Measurements from ENCODE around the gene TECPR2.
"Not testable (repeated sequence)": the region's sequence is repeated elsewhere in the genome, so short reads cannot be mapped to it uniquely, and the experiment has no call there.

TECPR2 gene, protein sequence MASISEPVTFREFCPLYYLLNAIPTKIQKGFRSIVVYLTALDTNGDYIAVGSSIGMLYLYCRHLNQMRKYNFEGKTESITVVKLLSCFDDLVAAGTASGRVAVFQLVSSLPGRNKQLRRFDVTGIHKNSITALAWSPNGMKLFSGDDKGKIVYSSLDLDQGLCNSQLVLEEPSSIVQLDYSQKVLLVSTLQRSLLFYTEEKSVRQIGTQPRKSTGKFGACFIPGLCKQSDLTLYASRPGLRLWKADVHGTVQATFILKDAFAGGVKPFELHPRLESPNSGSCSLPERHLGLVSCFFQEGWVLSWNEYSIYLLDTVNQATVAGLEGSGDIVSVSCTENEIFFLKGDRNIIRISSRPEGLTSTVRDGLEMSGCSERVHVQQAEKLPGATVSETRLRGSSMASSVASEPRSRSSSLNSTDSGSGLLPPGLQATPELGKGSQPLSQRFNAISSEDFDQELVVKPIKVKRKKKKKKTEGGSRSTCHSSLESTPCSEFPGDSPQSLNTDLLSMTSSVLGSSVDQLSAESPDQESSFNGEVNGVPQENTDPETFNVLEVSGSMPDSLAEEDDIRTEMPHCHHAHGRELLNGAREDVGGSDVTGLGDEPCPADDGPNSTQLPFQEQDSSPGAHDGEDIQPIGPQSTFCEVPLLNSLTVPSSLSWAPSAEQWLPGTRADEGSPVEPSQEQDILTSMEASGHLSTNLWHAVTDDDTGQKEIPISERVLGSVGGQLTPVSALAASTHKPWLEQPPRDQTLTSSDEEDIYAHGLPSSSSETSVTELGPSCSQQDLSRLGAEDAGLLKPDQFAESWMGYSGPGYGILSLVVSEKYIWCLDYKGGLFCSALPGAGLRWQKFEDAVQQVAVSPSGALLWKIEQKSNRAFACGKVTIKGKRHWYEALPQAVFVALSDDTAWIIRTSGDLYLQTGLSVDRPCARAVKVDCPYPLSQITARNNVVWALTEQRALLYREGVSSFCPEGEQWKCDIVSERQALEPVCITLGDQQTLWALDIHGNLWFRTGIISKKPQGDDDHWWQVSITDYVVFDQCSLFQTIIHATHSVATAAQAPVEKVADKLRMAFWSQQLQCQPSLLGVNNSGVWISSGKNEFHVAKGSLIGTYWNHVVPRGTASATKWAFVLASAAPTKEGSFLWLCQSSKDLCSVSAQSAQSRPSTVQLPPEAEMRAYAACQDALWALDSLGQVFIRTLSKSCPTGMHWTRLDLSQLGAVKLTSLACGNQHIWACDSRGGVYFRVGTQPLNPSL (N-terminal part only)

DNA sequence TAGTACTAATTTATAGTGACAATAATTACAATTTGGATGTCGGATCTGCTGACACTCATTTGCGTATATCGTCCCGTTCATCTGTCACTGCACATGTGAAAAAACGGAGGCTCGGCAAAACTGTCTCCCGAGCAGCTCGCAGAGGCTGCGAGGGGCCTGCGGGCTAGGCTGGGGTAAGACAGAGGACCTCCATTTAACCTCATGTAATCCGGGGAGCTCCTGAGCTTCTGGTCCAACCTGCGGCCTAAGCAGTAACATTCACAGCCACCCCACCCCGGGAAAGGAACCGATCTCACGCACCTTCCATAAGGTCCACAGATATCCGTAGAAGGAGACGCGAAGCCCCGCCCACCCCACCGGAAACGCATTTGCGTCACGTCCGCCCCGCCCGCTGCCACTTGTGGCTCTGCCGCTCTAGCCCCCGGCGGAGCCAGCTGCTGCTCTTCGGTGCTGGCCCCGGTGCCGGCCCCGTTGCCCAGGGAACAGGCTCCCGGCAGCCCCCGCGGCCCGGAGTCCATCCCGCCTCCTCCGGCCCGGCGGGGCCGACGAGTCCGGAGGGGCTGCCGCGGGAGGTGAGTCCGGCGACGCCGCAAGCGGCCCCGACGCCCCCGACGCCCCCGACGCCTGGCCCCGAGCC is at the start of gene TECPR2, which contains the start of gene CINP:
Gene TECPR2 (plus strand): TSS at position 397 of the 637 bp plus-strand sequence. CDS start 13,781 bp downstream, outside the sequence.
Gene CINP (minus strand): TSS at position 346 of the 637 bp plus-strand sequence. CDS start 39 bp downstream, at position 307.
- peak; percentile 96 for DNase-seq

DNA sequence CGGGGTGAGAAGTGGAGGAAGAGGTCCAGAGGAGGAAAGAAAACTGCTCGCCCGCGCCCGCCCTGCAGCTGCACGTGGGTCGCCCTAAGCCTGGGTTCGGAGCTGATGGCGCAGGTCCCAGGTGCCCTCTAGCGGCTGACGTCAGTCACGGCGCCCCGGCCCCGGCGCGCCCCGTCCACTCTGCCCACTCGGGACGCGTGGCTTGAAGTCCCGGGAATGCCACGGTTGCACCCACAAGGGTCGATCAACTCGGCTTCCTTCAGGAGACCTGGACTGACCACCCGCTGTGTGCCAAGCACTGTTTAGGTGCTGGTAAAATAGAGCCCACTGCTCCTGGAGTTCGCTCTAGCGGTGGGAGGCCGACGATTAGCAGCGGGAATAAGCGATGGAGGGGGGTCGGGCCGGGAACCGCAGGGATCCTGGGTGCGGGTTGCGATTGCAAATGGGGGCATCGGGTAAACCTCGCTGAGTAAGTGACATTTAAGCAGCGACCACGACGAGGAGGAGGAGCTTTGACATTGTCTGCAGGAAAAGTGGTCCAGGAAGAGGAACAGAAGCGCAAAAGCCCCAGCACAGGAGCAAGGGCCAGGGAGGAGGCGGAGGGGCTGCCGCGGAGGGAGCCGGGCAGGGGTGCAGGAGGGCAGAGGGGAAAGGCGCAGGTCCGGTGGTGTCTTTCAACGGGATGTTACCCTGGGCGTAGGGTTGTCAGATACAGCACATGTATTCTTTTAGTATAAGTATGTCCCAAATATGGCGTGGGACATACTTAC is 48.3 kb upstream of the TECPR2 start:
- peak; percentile 77 for DNase-seq

DNA sequence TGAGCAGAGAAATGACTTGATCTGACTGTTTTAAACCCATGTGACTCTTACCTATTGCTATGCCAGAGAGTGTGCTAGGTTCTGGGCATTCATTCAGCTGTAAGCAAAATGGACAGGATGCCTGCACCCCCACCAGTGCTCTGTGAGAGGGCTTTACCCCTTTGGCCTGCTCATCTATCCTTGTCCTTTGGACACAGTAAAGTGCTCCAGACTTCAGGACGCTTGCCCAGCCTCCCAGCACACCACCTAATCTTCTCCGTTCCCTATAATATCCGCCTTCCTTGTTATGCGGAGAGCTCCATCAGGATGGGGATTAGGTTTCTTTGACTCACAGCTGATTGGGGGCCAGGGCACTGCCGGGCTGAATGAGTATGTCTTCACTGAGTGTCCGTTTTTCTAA is 47.6 kb upstream of the TECPR2 start:
- no peak for DNase-seq

DNA sequence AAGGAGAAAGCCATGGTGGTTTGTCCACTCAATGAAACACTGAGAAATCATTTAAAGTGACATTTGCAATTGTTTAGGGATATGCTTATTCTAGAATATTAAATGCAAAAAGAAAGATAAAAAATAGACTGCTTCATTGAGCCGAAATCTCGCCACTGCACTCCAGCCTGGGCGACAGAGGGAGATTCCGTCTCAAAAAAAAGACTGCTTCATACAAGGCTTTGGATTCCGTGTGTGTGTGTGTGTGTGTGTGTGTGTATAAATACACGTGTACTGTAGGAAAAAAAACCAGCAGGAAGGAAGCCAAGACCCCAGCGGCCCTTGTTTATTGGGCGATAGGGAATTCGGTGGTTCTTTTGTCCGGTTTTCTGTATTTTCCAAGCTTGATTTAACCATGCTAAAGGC is 46.4 kb upstream of the TECPR2 start:
- DNase-seq = no peak

DNA sequence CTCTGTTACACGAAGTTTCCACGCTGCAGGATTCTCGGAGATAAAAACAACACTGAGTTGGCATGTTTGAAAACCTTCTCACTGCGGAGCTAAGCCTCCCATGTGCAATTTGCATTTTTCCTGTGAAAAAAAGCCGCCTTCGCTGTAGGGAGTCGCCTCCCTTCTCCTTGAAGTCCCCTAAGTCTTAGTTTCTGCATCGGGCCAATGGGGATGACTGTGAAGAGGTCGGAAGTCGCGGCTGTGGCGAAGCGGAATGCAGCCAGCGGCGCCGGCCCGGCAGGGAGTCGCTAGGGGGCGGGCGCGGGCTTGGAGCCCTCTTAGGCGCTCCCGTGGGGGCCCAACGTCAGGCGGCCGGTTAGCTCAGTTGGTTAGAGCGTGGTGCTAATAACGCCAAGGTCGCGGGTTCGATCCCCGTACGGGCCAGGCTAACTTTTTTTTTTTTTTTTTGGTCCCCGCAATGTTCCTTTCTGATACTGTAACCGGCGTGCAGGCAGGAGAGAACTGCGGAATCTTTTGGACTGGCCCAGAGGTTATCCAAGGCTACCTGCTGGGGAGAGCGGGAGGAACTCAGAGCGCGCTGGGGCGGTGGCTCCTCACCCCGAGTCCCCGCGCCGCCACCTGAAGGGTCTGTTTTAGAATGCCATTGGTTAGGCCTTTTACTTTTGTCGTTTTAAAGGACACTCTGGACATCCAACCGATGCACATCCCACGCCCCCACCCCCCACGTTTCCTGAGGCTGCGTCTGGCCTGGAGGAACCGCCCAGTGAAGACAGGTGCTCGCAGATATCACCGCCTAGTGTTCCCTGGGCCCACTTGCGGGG is 45.8 kb upstream of the TECPR2 start:
- peak; percentile 96 for DNase-seq

DNA sequence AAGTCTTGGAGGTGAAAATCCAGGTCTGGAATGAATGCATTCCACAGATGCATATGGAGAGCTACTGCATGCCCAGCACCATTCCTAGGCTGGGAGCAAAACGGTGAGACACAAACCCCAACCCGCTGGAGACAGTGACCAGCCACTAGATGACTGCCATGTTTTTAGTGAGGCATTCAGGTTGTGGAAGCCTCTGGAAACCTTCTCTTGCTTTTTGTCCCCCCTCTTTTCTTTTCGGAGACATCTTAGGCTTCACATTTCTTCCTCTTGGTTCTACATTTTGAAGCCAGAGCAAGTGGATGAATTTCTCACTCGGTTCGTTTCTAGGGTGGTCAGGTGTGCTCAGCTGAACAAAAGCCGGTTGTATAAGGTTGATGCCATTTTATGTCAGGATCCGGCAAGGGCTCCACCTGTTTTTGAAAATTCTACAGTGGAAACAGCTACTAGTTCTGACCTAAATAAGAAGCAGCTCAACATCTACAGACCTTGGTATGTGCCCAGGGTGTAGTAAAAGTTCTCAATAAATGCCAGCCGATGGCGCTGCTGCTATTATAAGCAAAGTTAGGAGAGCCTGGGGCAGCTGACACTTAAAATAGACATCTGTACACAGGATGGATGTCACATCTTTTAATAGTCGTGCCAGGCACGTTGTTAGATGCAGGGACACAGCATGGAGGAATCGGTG is 45.0 kb upstream of the TECPR2 start:
- DNase-seq = no peak

DNA sequence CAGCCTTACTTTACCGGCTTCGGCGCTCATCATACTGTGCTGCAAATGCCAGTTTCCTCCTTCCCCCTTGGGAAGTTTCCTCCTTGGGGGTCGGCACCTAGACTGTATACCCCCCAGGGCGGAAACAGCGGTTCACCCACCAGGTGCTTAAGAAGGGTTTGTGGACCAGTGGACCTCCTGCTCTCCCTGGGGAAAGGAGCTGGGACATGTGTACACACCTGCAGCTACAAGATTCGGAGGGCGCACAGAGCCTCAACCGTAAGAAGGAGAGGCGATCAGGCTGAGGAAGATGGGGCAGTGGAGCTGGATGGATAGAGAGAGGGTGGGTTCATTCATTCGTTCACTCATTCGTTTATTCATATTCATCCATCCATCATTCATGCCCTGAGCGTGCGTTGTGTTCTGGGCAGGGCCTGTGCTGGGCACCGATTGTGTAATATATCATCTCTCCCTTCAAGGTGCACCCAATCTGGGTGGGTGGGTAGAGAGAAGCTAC is 43.9 kb upstream of the TECPR2 start:
- DNase-seq = no peak

DNA sequence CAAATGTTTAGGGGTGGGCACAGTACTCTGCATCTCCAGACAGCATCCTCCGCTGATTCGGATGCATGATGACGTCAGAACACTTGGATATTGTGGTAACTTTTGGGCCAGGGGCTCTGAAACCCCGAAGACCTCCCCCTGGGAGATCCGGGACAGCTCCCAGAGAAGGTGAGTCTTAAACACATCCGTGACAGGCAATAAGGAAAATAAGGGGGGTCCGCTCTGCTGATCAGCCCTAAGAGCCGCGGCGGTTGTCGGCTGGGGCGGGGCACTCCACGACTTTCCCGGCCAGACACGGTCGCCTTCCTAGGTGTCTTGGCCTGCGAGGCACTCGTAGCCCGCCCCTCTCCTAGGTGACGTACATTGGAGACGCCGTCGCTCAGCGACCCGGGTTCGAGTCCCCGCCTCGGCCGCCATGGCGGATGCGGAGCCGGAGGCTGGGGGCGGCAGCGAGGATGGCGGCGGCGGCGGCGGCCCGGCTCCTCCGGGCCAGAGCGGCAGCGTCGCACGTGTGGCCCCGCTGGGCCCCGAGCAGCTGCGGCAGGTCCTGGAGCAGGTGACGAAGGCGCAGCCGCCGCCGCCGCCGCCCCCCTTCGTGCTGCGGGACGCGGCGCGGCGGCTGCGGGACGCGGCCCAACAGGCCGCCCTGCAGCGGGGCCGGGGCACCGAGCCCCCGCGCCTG is 43.2 kb upstream of the TECPR2 start, which contains the start of gene ZNF839:
Gene ZNF839 (plus strand): TSS at position 396 of the 682 bp plus-strand sequence. CDS start 20 bp downstream, at position 416.
- DNase-seq = peak; percentile 93

DNA sequence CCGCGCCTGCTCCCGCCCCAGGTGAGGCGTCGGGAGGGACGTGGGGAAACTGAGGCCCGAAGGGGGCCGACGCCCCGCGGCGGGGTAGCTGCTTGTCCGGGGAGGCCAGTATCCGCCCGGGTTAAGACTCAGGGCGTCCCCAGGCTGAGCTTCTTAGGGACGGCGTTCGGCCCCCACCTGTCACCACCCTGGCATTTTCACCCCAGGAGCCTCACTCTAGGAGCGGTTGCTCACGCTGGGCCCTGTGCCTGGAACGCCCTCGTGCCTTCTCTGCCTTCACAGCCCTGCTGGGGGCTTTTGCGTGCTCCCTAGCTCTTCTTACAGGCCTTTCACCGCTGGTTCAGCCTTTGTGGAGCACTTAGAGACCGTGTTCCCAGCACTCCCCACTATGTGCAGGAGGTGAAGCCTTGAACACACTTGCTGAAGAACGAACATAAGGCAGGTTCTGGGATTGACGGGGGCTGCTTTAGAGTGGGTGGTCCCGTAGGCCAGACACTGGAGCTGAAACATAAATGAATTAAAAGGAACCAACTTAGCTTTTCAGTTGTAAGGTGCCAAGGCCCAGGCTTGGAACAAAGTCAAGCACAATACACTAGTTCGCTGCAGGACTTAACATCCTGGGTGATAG is 42.6 kb upstream of the TECPR2 start:
- peak; percentile 42 for DNase-seq

DNA sequence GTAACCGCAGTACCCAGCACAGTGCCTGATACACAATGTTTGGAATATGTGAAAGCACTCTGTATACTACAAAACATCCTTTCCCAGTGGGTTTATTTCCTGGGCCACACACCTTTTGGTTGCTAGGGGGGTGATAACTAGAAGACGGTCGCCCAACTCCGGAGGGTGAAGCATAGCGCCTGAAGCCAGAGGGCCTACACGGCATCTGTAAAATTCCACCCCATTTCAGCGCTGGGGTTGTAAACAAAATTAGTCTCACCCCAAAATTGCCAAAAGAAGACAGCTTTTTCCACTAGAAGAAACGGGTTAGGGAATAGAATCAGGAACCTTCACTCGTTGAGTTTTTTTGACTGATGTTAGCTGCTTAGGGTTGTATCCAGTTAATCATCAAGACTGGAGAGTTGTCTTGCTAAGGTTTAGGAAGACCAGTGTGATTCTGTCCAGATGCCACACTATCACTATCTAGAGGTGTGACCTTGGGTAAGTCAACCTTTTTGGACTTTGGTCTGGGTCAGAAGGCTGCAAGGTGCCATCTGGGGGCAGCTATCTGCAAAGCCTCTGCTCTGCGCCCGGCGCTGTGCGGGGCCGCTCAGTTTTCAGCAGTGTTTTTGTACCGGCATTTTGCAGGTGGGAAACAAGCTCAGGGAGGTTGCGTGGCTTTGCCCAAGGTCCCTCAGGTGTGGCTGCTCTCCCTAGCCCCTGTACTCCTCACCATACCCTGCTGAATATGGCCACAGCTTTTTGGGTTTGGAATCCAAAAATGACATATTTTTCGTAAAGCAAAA is 41.9 kb upstream of the TECPR2 start:
- no peak for DNase-seq

DNA sequence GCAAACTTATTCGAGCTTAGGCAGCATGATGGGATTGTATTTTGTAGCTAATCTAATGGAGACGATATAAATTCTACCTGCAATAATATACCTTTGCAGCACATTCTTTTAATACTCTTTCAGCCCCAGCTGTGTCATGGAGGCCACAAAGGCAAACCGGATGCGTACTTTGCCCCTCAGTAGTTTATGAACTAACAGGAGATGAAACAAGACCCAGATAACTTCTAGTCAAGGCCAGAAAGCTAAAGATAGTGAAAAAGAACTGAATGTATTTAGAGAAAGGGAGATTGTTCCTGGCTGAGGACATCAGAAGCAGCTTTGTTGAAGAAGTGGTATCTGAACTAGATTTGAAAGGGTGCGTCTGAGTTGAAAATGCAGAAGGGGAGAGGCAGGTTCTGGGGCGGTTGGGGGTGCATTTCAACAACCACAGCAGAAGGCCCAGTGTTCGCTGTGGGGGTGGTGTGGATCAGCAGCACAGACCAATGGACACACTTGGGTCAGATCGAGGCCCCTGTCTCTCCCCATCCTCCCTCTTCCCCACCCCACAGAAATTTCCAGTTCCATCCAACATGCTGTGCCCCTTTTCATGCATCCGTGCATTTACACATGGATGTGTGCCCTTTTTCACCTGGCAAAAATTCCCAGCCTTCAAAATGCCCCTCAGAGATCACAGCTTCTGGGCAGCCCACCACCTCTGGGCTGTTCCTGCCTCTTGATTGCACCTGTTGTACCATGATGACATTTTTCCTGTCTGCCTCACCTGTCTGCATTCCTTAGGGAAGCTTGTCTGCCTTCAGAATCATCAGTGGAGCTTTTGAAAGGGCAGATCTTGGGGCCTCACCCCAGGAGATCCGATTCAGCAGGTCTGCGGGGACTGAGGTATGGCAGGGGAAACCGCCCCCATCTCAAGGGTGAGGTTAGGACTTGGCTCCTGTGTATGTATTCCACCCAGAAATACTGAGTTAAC is 41.0 kb upstream of the TECPR2 start:
- DNase-seq = no peak

DNA sequence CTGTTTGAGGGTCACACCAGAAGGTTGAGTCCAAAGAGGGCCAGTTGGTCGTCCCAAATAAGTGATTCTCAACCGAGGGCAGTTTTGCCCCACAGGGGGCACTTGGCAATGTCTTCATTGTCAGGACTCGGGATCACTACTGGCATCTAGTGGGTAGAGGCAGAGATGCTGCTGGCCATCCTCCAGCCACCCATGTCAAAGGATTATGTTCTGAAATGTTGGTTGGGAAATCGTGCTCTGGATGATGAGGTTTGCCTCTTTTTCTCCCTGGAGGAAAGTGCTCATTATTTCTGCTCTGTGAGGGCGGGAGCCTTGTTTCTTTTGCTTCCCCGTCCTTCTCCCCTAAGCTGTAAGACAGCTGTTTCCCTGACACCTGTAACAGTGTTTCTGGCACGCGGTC is 39.6 kb upstream of the TECPR2 start:
- DNase-seq = no peak

DNA sequence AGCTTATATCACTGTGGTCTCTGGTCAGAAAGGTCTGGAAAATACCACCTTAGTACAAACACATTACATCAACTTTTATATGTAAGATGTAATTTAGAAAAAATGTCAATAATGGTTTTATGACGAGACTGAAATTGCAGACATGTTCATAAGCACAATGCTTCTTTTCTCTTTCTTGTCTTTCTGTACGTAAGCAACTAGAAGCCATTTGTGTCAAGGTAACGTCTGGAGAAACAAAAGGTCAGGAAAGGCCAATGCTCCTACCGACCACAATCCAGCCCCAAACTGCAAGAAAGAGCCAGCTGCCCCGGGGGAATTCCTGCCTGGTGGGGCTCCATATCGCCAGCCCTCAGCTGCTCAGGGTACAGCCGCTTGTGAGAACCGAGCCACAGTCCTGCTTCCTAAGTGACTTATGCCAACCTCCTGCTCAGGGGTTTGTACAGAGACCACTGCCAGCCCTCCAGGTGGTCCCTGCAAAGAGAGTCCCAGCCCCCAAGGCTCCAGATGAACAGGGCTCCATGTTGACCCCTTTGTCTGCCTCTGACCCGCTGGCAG is 36.9 kb upstream of the TECPR2 start:
- no peak for DNase-seq

DNA sequence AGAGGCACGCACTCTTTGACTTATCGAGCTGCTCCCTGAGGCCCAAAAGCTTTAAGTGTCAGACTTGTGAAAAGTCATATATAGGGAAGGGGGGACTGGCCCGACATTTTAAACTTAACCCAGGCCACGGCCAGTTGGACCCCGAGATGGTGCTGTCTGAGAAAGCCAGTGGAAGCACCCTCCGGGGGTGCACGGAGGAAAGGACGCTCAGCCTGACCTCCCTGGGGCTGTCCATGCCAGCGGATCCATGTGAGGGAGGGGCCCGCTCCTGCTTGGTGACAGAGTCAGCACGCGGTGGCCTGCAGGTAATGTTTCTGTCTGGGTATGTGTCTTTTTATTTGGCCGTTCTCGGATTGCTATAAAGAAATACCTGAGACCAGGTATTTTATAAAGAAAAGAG is 36.2 kb upstream of the TECPR2 start:
- DNase-seq = no peak

DNA sequence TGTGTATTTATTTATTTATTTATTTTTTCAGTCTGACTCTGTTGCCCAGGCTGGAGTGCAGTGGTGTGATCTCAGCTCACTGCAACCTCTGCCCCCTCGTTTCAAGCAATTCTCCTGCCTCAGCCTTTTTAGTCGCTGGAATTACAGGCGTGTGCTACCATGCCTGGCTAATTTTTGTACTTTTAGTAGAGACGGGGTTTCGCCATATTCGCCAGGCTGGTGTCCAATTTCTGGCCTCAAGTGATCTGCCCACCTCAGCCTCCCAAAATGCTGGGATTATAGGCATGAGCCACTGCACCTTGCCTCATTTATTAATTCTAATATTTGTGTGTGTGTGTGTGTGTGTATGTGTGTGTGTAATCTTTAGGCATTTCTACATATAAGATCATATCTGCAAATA is 33.4 kb upstream of the TECPR2 start:
- not testable (repeated sequence) for DNase-seq

DNA sequence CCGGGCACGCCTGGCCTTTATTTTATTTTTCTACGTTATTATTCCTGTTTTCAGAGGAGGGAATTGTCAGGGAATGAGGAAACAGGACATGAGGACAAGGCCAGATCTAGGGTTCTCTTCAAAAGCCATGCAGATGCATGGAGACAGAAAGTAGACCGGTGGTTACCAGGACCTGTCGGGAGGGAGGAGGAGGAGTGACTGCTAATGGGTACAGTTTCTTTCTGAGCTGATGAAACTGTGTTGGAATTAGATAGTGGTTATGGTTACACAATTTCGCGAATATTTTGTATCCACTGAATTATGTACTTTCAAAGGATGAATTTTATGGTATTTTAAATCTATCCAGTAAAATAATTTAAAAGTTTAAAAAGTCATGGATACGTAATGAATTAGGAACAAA is 31.9 kb upstream of the TECPR2 start:
- no peak for DNase-seq

Measured in activated gamma-delta T cell treated with Interleukin-2 at 50 U/mL for 16 hours (primary cell).